SK-N-SH treated with all-trans-retinoic acid at 6 μM for 48 hours (cell line): ENCODE results near the gene UST.

ENCODE experiments used
- ARNTL ChIP-seq: fragments of 450-650 bp; formaldehyde crosslinking; IDR thresholded peaks from 2 replicates; pipeline ENCODE4 v1.5.0; 2020; ENCODE audit warnings: low read depth, mild to moderate bottlenecking, moderate library complexity, borderline replicate concordance
- GLIS3 ChIP-seq: fragments of 250-450 bp; sonication (Bioruptor Pico); IDR thresholded peaks from 2 replicates; pipeline ENCODE4 v1.5.0; 2020; ENCODE audit warnings: mild to moderate bottlenecking, moderate library complexity
- RARB ChIP-seq: fragments of 250-450 bp; sonication (Bioruptor Pico); IDR thresholded peaks from 2 replicates; pipeline ENCODE4 v1.8.0; 2021; ENCODE audit warnings: mild to moderate bottlenecking, moderate library complexity
- SNAI2 ChIP-seq: fragments of 250-450 bp; sonication (Bioruptor Pico); IDR thresholded peaks from 2 replicates; pipeline ENCODE4 v1.5.0; 2020; ENCODE audit warnings: mild to moderate bottlenecking, moderate library complexity
- TF ChIP-seq, protein P1 (sequence below): fragments of 250-450 bp; sonication (Bioruptor Pico); IDR thresholded peaks from 2 replicates; pipeline ENCODE4 v1.8.0; 2020; ENCODE audit warnings: mild to moderate bottlenecking, moderate library complexity, borderline replicate concordance
- TF ChIP-seq, protein P2 (sequence below): fragments of 250-450 bp; sonication (Bioruptor Pico); IDR thresholded peaks from 2 replicates; pipeline ENCODE4 v1.5.1; 2020; ENCODE audit warnings: low read depth, mild to moderate bottlenecking, moderate library complexity

DNA sequence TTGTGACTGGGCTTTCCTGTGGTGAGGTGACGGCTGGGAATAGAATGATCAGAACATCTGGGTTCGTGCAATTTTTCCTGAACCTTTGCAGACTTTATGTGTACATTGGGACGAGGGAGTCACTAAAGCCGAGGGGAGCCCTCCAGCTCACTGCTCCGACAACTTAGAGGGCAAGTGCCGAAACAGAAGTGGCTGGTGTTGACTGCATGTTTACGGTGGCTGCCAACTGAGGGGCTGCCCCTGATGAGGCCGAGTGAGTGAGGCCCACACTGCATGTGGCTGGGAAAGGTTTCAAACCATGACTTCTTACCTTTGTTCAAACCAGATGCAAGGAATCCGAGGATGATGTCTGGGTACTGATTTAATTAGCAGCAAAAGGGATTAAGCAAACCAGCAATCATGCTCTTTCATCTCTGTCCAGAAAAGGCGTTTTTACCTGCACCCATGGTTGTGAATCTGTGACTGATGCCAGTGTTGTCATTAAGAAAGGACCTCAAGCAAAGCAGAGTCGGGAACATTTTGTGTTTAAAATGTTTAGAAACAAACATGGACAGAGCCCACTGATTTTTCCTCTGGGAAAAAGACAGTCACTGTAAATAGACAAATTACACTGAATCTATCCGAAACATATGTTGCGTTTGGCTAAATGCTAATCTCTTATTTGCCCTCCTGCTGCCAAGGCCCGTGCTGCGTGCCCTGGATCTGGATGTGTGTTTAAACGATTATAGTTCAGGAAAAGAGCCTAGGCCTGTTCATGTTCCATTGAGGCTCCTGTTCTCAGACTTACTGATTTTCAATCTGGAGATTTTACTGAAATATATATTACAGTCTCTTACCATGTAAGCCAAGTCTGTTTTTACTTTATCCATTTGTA is 105.1 kb downstream of the UST start:
- TF ChIP-seq ARNTL (CRISPR knock-in tag) (no peak), GLIS3 (CRISPR knock-in tag) (no peak), SNAI2 (CRISPR knock-in tag) (no peak), RARB (CRISPR knock-in tag) (no peak)
- TF ChIP-seq, protein P1, sequence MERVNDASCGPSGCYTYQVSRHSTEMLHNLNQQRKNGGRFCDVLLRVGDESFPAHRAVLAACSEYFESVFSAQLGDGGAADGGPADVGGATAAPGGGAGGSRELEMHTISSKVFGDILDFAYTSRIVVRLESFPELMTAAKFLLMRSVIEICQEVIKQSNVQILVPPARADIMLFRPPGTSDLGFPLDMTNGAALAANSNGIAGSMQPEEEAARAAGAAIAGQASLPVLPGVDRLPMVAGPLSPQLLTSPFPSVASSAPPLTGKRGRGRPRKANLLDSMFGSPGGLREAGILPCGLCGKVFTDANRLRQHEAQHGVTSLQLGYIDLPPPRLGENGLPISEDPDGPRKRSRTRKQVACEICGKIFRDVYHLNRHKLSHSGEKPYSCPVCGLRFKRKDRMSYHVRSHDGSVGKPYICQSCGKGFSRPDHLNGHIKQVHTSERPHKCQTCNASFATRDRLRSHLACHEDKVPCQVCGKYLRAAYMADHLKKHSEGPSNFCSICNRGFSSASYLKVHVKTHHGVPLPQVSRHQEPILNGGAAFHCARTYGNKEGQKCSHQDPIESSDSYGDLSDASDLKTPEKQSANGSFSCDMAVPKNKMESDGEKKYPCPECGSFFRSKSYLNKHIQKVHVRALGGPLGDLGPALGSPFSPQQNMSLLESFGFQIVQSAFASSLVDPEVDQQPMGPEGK, result no peak
- TF ChIP-seq, protein P2, sequence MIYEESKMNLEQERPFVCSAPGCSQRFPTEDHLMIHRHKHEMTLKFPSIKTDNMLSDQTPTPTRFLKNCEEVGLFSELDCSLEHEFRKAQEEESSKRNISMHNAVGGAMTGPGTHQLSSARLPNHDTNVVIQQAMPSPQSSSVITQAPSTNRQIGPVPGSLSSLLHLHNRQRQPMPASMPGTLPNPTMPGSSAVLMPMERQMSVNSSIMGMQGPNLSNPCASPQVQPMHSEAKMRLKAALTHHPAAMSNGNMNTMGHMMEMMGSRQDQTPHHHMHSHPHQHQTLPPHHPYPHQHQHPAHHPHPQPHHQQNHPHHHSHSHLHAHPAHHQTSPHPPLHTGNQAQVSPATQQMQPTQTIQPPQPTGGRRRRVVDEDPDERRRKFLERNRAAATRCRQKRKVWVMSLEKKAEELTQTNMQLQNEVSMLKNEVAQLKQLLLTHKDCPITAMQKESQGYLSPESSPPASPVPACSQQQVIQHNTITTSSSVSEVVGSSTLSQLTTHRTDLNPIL (CRISPR knock-in tag), result no peak
